GM12878 (cell line): ENCODE data around the gene ADARB1.

ENCODE experiments used
- BHLHE40 ChIP-seq, 2 experiments: fragments of 450-650 bp in 1 of 2; IDR thresholded peaks; 2 replicates each; pipeline ENCODE4 v1.6.1; 2011 to 2017; ENCODE audit warnings: low read depth in 2 of 2, borderline replicate concordance in 1 of 2, improper control_type of control experiment in 1 of 2, low read length in 1 of 2, mild to moderate bottlenecking in 1 of 2
- EZH2 ChIP-seq: IDR thresholded peaks from 2 replicates; pipeline ENCODE4 v1.6.1; 2012; ENCODE audit warnings: low read depth, mild to moderate bottlenecking, control low read depth, inconsistent platforms, low read length, borderline replicate concordance; ENCODE audit not compliant: control insufficient read depth
- HDAC2 ChIP-seq: fragments of 200-600 bp; sonication (generic); IDR thresholded peaks from 2 replicates; pipeline ENCODE4 v1.6.1; 2017
- POLR2A ChIP-seq: IDR thresholded peaks from 2 replicates; pipeline ENCODE4 v1.6.1; 2011; ENCODE audit warnings: low read depth, mild to moderate bottlenecking, low read length

GRCh38 chr21:45043541-45044020, 30.8 kb upstream of the ADARB1 start:
- TF ChIP-seq EZH2 = no peak
- TF ChIP-seq HDAC2 = no peak
- no peak for TF ChIP-seq BHLHE40 (IDR thresholded peaks at IDR 0.05; ENCODE audit: borderline replicate concordance in 1 of 2, low read depth in 2 of 2, low read length in 1 of 2)
- no peak for TF ChIP-seq POLR2A
